ENCODE results near the gene ARFGAP2.
A peak's percentile ranks its signal among the peaks of the same experiment; 100 is the strongest.
"Not testable (repeated sequence)": the region's sequence is repeated elsewhere in the genome, so short reads cannot be mapped to it uniquely, and the experiment has no call there.

Gene ARFGAP2

DNA sequence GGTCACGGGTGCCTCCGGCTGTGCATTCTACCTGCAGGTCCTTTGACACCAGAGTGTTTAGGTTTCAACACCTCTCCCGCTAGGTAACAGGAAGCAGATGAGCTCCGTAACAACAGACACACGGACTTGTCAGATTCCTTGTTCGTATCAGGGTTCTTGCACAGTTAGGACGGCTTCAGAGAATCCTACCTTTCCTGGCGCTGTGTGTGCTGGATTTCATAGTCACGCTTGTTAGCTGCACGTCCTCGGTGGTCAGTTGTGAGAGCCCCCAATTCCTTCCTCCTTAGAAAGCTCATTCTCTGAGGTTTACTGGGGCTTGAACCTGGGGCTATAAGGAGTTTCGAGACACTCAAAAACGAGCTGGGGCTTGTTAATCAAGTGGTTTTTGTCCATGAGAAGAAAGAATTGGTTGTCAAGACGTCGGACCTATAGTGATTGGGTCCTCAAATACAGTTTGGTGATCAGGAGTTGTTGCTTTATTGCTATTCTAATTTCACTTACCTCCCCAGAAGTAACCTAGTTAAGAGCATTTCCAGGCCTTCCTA lies 38.8 kb upstream of the ARFGAP2 start:
- Histone ChIP-seq H4K8ac (ENCODE audit: low read depth, low read length) (no peak overlapping the region), H3K36me3 (ENCODE audit: control insufficient read depth, insufficient read depth, low read length) (no peaks in the 10 kb centered on the region), H2BK15ac (replicated peaks; ENCODE audit: low read depth) (no peak overlapping the region), H3K79me1 (ENCODE audit: low read length) (peaks cover 6% of the 10 kb centered on the region), H3K4ac (ENCODE audit: low read depth, low read length) (peak overlapping the region; percentile 95), H3K56ac (ENCODE audit: low read length) (peak overlapping the region; percentile 95), H3K4me2 (ENCODE audit: low read length) (peak overlapping the region; percentile 98), H3K18ac (ENCODE audit: low read length) (peak overlapping the region; percentile 86), H3K27ac (ENCODE audit: low read depth, low read length) (peak overlapping the region; percentile 92), H2BK120ac (ENCODE audit: low read depth, low read length) (peak overlapping the region; percentile 50), H2AK5ac (ENCODE audit: low read length) (peak overlapping the region; percentile 39), H3K4me3 (ENCODE audit: low read length) (peak overlapping the region; percentile 81), H3K79me2 (ENCODE audit: control insufficient read depth, insufficient read depth, low read length) (no peaks in the 10 kb centered on the region), H3K27me3 (ENCODE audit: insufficient read depth, low read length, poor library complexity) (no peaks in the 10 kb centered on the region), H3K9ac (ENCODE audit: low read length) (peak overlapping the region; percentile 95), H3K23ac (ENCODE audit: low read length) (peak overlapping the region; percentile 81), H2BK5ac (ENCODE audit: low read length) (peak overlapping the region; percentile 99), H3K4me1 (ENCODE audit: control insufficient read depth, low read depth, low read length) (peaks cover 4% of the 10 kb centered on the region), H4K5ac (ENCODE audit: low read length) (peak overlapping the region; percentile 98)
- peak; percentile 90 for DNase-seq
- WGBS (ENCODE audit: extremely low coverage, insufficient coverage, low lambda C conversion rate) = no CpG with 5 or more reads among the region's 15 CpGs

DNA sequence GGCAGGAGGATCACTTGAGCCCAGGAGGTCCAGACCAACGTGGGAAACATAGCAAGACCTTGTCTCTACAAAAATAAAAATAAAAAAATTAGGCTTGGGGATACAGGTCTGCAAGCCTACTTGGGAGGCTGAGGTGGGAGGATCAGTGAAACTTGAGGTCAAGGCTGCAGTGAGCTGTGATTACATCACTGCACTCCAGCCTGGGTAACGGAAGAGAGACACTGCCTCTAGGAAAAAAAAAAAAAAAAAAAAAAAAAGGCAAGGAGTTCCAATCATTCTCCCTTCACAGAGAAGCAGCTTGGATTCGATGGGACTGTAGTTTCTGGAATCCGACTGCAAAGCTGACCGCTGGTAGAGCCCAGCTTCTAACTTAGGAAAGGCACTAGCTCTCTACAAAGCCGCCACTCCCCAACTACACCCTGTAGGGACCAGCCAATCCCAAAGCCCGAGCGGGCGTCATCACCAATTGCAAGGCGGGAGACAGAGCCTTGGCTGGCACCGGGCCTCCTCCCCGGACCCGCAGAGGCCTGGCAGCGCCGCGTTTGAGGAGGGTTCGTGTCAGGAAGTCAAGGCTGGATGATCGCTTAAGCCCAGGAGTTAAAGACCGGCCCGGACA lies 37.4 kb upstream of the ARFGAP2 start:
- H3K79me2 ChIP-seq (ENCODE audit: control insufficient read depth, insufficient read depth, low read length) = no peaks in the 10 kb centered on the region
- peaks cover 4% of the 10 kb centered on the region for H3K4me1 ChIP-seq (ENCODE audit: control insufficient read depth, low read depth, low read length)
- H2BK120ac ChIP-seq (ENCODE audit: low read depth, low read length) = no peak overlapping the region
- H3K79me1 ChIP-seq (ENCODE audit: low read length) = peaks cover 6% of the 10 kb centered on the region
- H3K4ac ChIP-seq (ENCODE audit: low read depth, low read length) = peak overlapping the region; percentile 17
- H4K8ac ChIP-seq (ENCODE audit: low read depth, low read length) = no peak overlapping the region
- H3K23ac ChIP-seq (ENCODE audit: low read length) = no peak overlapping the region
- no peak overlapping the region for H2BK5ac ChIP-seq (ENCODE audit: low read length)
- no peak overlapping the region for H2BK15ac ChIP-seq (replicated peaks; ENCODE audit: low read depth)
- H3K18ac ChIP-seq (ENCODE audit: low read length) = peak overlapping the region; percentile 2
- H3K56ac ChIP-seq (ENCODE audit: low read length) = peak overlapping the region; percentile 87
- H3K4me3 ChIP-seq (ENCODE audit: low read length) = peak overlapping the region; percentile 41
- no peaks in the 10 kb centered on the region for H3K27me3 ChIP-seq (ENCODE audit: insufficient read depth, low read length, poor library complexity)
- no peak overlapping the region for H2AK5ac ChIP-seq (ENCODE audit: low read length)
- peak; percentile 94 for DNase-seq
- peak overlapping the region; percentile 70 for H3K9ac ChIP-seq (ENCODE audit: low read length)
- H3K4me2 ChIP-seq (ENCODE audit: low read length) = peak overlapping the region; percentile 57
- H3K27ac ChIP-seq (ENCODE audit: low read depth, low read length) = peak overlapping the region; percentile 33
- no CpG with 5 or more reads among the region's 20 CpGs for WGBS (ENCODE audit: extremely low coverage, insufficient coverage, low lambda C conversion rate)
- no peaks in the 10 kb centered on the region for H3K36me3 ChIP-seq (ENCODE audit: control insufficient read depth, insufficient read depth, low read length)
- H4K5ac ChIP-seq (ENCODE audit: low read length) = no peak overlapping the region

DNA sequence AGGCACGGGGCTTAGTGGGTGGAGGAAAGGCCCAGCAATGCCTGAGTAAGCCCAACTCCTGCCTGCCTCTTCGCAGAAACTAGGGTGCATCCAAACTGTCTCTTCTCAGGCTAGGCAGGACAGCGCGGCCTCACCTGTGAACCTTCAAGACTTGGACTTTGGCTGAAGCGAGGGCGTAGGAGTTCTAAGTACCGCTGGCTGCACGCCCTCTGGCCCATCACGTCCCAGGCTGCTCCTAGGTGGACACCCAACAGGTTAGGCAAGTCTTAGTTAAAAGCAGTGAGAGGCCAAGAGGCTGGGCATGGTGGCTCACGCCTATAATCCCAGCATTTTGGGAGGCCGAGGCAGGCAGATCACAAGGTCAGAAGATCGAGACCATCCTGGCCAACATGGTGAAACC lies 36.3 kb upstream of the ARFGAP2 start:
- H3K4me2 ChIP-seq (ENCODE audit: low read length) = no peak overlapping the region
- DNase-seq = no peak
- H3K36me3 ChIP-seq (ENCODE audit: control insufficient read depth, insufficient read depth, low read length) = no peaks in the 10 kb centered on the region
- no peak overlapping the region for H4K5ac ChIP-seq (ENCODE audit: low read length)
- no peak overlapping the region for H3K4ac ChIP-seq (ENCODE audit: low read depth, low read length)
- no peak overlapping the region for H3K4me3 ChIP-seq (ENCODE audit: low read length)
- H2BK120ac ChIP-seq (ENCODE audit: low read depth, low read length) = no peak overlapping the region
- no peak overlapping the region for H3K18ac ChIP-seq (ENCODE audit: low read length)
- no peak overlapping the region for H3K9ac ChIP-seq (ENCODE audit: low read length)
- H3K79me2 ChIP-seq (ENCODE audit: control insufficient read depth, insufficient read depth, low read length) = no peaks in the 10 kb centered on the region
- no peak overlapping the region for H3K27ac ChIP-seq (ENCODE audit: low read depth, low read length)
- H2BK15ac ChIP-seq (replicated peaks; ENCODE audit: low read depth) = no peak overlapping the region
- peak overlapping the region; percentile 56 for H3K56ac ChIP-seq (ENCODE audit: low read length)
- H2AK5ac ChIP-seq (ENCODE audit: low read length) = no peak overlapping the region
- no peak overlapping the region for H4K8ac ChIP-seq (ENCODE audit: low read depth, low read length)
- peaks cover 6% of the 10 kb centered on the region for H3K79me1 ChIP-seq (ENCODE audit: low read length)
- H3K27me3 ChIP-seq (ENCODE audit: insufficient read depth, low read length, poor library complexity) = no peaks in the 10 kb centered on the region
- H2BK5ac ChIP-seq (ENCODE audit: low read length) = no peak overlapping the region
- no peak overlapping the region for H3K23ac ChIP-seq (ENCODE audit: low read length)
- peaks cover 4% of the 10 kb centered on the region for H3K4me1 ChIP-seq (ENCODE audit: control insufficient read depth, low read depth, low read length)
- no CpG with 5 or more reads among the region's 12 CpGs for WGBS (ENCODE audit: extremely low coverage, insufficient coverage, low lambda C conversion rate)

DNA sequence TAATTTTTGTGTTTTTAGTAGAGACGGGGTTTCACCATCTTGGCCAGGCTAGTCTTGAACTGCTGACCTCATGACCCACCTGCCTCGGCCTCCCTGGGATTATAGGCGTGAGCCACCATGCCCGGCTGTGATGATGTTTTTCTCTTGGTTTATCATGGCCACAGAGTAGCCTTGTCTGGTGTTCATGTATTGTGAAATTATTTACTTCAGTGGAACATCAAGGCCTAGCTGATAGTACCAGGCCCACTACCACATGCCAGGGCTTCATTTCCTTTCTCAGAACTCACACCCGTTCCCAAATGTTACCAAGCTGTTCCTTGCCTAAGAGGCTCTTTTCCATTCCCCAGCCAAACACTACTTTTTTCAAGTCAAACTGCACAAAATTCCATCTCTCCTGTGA lies 31.9 kb upstream of the ARFGAP2 start:
- H3K27ac ChIP-seq (ENCODE audit: low read depth, low read length) = no peak overlapping the region
- H3K4me3 ChIP-seq (ENCODE audit: low read length) = no peak overlapping the region
- no peaks in the 10 kb centered on the region for H3K36me3 ChIP-seq (ENCODE audit: control insufficient read depth, insufficient read depth, low read length)
- no peak overlapping the region for H3K56ac ChIP-seq (ENCODE audit: low read length)
- H2BK120ac ChIP-seq (ENCODE audit: low read depth, low read length) = no peak overlapping the region
- H3K27me3 ChIP-seq (ENCODE audit: insufficient read depth, low read length, poor library complexity) = no peaks in the 10 kb centered on the region
- no peaks in the 10 kb centered on the region for H3K79me2 ChIP-seq (ENCODE audit: control insufficient read depth, insufficient read depth, low read length)
- H3K18ac ChIP-seq (ENCODE audit: low read length) = no peak overlapping the region
- no peak overlapping the region for H3K9ac ChIP-seq (ENCODE audit: low read length)
- no peak overlapping the region for H2BK15ac ChIP-seq (replicated peaks; ENCODE audit: low read depth)
- H3K4me1 ChIP-seq (ENCODE audit: control insufficient read depth, low read depth, low read length) = peaks cover 3% of the 10 kb centered on the region
- no peak overlapping the region for H4K8ac ChIP-seq (ENCODE audit: low read depth, low read length)
- no peak overlapping the region for H2BK5ac ChIP-seq (ENCODE audit: low read length)
- H3K23ac ChIP-seq (ENCODE audit: low read length) = no peak overlapping the region
- no peak overlapping the region for H3K4me2 ChIP-seq (ENCODE audit: low read length)
- DNase-seq = no peak
- no peaks in the 10 kb centered on the region for H3K79me1 ChIP-seq (ENCODE audit: low read length)
- H4K5ac ChIP-seq (ENCODE audit: low read length) = no peak overlapping the region
- H3K4ac ChIP-seq (ENCODE audit: low read depth, low read length) = no peak overlapping the region
- WGBS (ENCODE audit: extremely low coverage, insufficient coverage, low lambda C conversion rate) = no CpG with 5 or more reads among the region's 5 CpGs
- H2AK5ac ChIP-seq (ENCODE audit: low read length) = no peak overlapping the region

DNA sequence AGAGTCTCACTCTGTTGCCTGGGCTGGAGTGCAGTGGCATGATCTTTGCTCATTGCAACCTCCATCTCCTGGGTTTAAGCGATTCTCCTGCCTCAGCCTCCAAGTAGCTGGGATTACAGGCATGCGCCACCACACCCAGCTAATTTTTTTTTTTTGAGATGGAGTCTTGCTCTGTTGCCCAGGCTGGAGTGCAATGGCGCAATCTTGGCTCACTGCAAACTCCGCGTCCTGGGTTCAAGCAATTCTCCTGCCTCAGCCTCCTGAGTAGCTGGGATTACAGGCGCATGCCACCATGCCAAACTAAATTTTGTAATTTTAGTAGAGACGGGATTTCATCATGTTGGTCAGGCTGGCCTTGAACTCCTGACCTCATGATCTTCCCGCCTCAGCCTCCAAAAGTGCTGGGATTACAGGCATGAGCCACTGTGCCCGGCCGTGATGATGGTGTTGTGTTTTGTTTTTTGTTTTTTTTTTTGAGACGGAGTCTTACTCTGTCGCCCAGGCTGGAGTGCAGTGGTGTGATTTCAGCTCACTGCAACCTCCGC lies 31.4 kb upstream of the ARFGAP2 start:
- H3K18ac ChIP-seq (ENCODE audit: low read length); H3K27ac ChIP-seq (ENCODE audit: low read depth, low read length): not testable (repeated sequence)

More for the DNA sequence above, 31.4 kb upstream of the ARFGAP2 start:
- H3K9ac ChIP-seq (ENCODE audit: low read length); H2AK5ac ChIP-seq (ENCODE audit: low read length); H3K36me3 ChIP-seq (ENCODE audit: control insufficient read depth, insufficient read depth, low read length); H3K79me2 ChIP-seq (ENCODE audit: control insufficient read depth, insufficient read depth, low read length); H3K4me3 ChIP-seq (ENCODE audit: low read length); H4K5ac ChIP-seq (ENCODE audit: low read length); H3K4ac ChIP-seq (ENCODE audit: low read depth, low read length); H4K8ac ChIP-seq (ENCODE audit: low read depth, low read length); DNase-seq; H2BK120ac ChIP-seq (ENCODE audit: low read depth, low read length); H3K56ac ChIP-seq (ENCODE audit: low read length); H3K27me3 ChIP-seq (ENCODE audit: insufficient read depth, low read length, poor library complexity); H2BK15ac ChIP-seq (replicated peaks; ENCODE audit: low read depth); H2BK5ac ChIP-seq (ENCODE audit: low read length); H3K4me2 ChIP-seq (ENCODE audit: low read length); H3K79me1 ChIP-seq (ENCODE audit: low read length); H3K23ac ChIP-seq (ENCODE audit: low read length); H3K4me1 ChIP-seq (ENCODE audit: control insufficient read depth, low read depth, low read length): not testable (repeated sequence)
- WGBS (ENCODE audit: extremely low coverage, insufficient coverage, low lambda C conversion rate) = no CpG with 5 or more reads among the region's 13 CpGs
